Measurements from ENCODE around the gene ARHGEF1.

ARHGEF1 gene

GRCh38 chr19:41947091-41947490, 64.1 kb downstream of the ARHGEF1 start:
- ChIA-PET POLR2A (no interaction called here), CTCF (interaction anchor here (0.5 to 2.9 kb wide), 6 partner anchors 10 to 88 kb away, joined by 3 to 14 read pairs (median 3); partner anchors contain the start of gene RPS19)
- WGBS (ENCODE audit: insufficient coverage), result 100% methylated on average over 3 of the region's 3 CpGs
- Histone ChIP-seq H3K4me1 (ENCODE audit: control extremely low read depth in 1 of 4, control insufficient read depth in 4 of 4, insufficient read depth in 4 of 4, low read length in 3 of 4) (peaks cover 0 to 10% (median 6%) of the 10 kb centered on the region in 4 experiments), H3K27ac (ENCODE audit: insufficient read depth in 1 of 2, low read depth in 1 of 2, low read length in 2 of 2, poor library complexity in 1 of 2, severe bottlenecking in 2 of 2) (no peak overlapping the region), H3K36me3 (ENCODE audit: control insufficient read depth in 4 of 4, insufficient read depth in 4 of 4, low read length in 3 of 4) (no peaks in the 10 kb centered on the region), H3K9me3 (ENCODE audit: control extremely low read depth in 1 of 5, control insufficient read depth in 4 of 5, insufficient read depth in 2 of 5, low read depth in 1 of 5, low read length in 4 of 5) (no peaks in the 10 kb centered on the region), H3K27me3 (replicated peaks in 2 of 5; ENCODE audit: control insufficient read depth in 4 of 5, insufficient read depth in 5 of 5, low read length in 4 of 5) (no peaks in the 10 kb centered on the region), H3K4me3 (ENCODE audit: control insufficient read depth in 1 of 7, extremely low read depth in 1 of 7, insufficient read depth in 4 of 7, low read depth in 2 of 7, low read length in 6 of 7) (no peak overlapping the region)
- no peak for DNase-seq

GRCh38 chr19:41951686-41952172, 68.7 kb downstream of the ARHGEF1 start:
- Histone ChIP-seq H3K9me3 (ENCODE audit: control extremely low read depth in 1 of 5, control insufficient read depth in 4 of 5, insufficient read depth in 2 of 5, low read depth in 1 of 5, low read length in 4 of 5) (no peaks in the 10 kb centered on the region), H3K27ac (ENCODE audit: insufficient read depth in 1 of 2, low read depth in 1 of 2, low read length in 2 of 2, poor library complexity in 1 of 2, severe bottlenecking in 2 of 2) (no peak overlapping the region), H3K4me3 (ENCODE audit: control insufficient read depth in 1 of 7, extremely low read depth in 1 of 7, insufficient read depth in 4 of 7, low read depth in 2 of 7, low read length in 6 of 7) (no peak overlapping the region), H3K36me3 (ENCODE audit: control insufficient read depth in 4 of 4, insufficient read depth in 4 of 4, low read length in 3 of 4) (peaks cover 0 to 13% (median 3%) of the 10 kb centered on the region in 4 experiments), H3K4me1 (ENCODE audit: control extremely low read depth in 1 of 4, control insufficient read depth in 4 of 4, insufficient read depth in 4 of 4, low read length in 3 of 4) (peaks cover 0 to 5% (median 2%) of the 10 kb centered on the region in 4 experiments), H3K27me3 (replicated peaks in 2 of 5; ENCODE audit: control insufficient read depth in 4 of 5, insufficient read depth in 5 of 5, low read length in 4 of 5) (no peaks in the 10 kb centered on the region)
- DNase-seq, result peak; percentile 67 to 79 (median 68)
- ChIA-PET POLR2A (no interaction called here), CTCF (interaction anchor here (1.0 to 4.6 kb wide), 8 partner anchors 14 to 101 kb away, joined by 3 to 37 read pairs (median 6); partner anchors contain the start of gene CD79A)
- WGBS (ENCODE audit: insufficient coverage), result 2% methylated on average over 5 of the region's 12 CpGs

GRCh38 chr19:41955521-41955920, 72.5 kb downstream of the ARHGEF1 start:
- CTCF ChIA-PET, result interaction anchor here (4.3 kb wide), 1 partner anchor 83 kb away, joined by 15 read pairs; no protein-coding TSS in a partner anchor
- Histone ChIP-seq H3K9me3 (ENCODE audit: control extremely low read depth in 1 of 5, control insufficient read depth in 4 of 5, insufficient read depth in 2 of 5, low read depth in 1 of 5, low read length in 4 of 5) (no peaks in the 10 kb centered on the region), H3K4me1 (ENCODE audit: control extremely low read depth in 1 of 4, control insufficient read depth in 4 of 4, insufficient read depth in 4 of 4, low read length in 3 of 4) (peaks cover 0 to 28% (median 18%) of the 10 kb centered on the region in 4 experiments), H3K4me3 (ENCODE audit: control insufficient read depth in 1 of 7, extremely low read depth in 1 of 7, insufficient read depth in 4 of 7, low read depth in 2 of 7, low read length in 6 of 7) (no peak overlapping the region), H3K36me3 (ENCODE audit: control insufficient read depth in 4 of 4, insufficient read depth in 4 of 4, low read length in 3 of 4) (peaks cover 0 to 16% (median 4%) of the 10 kb centered on the region in 4 experiments), H3K27me3 (replicated peaks in 2 of 5; ENCODE audit: control insufficient read depth in 4 of 5, insufficient read depth in 5 of 5, low read length in 4 of 5) (no peaks in the 10 kb centered on the region), H3K27ac (ENCODE audit: insufficient read depth in 1 of 2, low read depth in 1 of 2, low read length in 2 of 2, poor library complexity in 1 of 2, severe bottlenecking in 2 of 2) (no peak overlapping the region)
- POLR2A ChIA-PET, result no interaction called here
- DNase-seq, result no peak
- WGBS (ENCODE audit: insufficient coverage), result 58% methylated on average over 4 of the region's 7 CpGs

DNA sequence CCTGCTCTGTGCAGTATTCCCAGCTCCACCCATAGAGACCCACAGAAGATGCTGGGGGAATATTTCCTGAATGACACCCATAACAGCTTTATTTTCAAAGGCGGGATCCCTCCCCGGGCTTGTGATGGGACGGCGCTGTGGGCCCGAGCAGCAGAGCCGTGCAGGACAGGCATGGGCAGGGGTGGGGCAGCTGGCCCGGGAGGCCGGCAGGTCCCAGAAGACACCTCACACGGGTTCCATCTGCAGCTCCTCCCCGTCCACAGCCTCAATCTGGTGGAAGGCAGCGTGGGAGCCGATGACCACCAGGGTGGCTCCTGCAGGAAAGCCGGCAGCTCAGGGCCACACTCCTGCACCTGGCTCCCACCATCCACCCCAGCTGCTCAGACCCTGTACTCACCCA, 73.6 kb downstream of the ARHGEF1 start:
- CTCF ChIA-PET, result interaction anchor here (0.8 to 4.3 kb wide), 7 partner anchors 10 to 84 kb away, joined by 3 to 15 read pairs (median 5); no protein-coding TSS in a partner anchor
- DNase-seq, result no peak
- Histone ChIP-seq H3K27ac (ENCODE audit: insufficient read depth in 1 of 2, low read depth in 1 of 2, low read length in 2 of 2, poor library complexity in 1 of 2, severe bottlenecking in 2 of 2) (no peak overlapping the region), H3K27me3 (replicated peaks in 2 of 5; ENCODE audit: control insufficient read depth in 4 of 5, insufficient read depth in 5 of 5, low read length in 4 of 5) (no peaks in the 10 kb centered on the region), H3K4me1 (ENCODE audit: control extremely low read depth in 1 of 4, control insufficient read depth in 4 of 4, insufficient read depth in 4 of 4, low read length in 3 of 4) (peaks cover 0 to 35% (median 16%) of the 10 kb centered on the region in 4 experiments), H3K4me3 (ENCODE audit: control insufficient read depth in 1 of 7, extremely low read depth in 1 of 7, insufficient read depth in 4 of 7, low read depth in 2 of 7, low read length in 6 of 7) (no peak overlapping the region), H3K9me3 (ENCODE audit: control extremely low read depth in 1 of 5, control insufficient read depth in 4 of 5, insufficient read depth in 2 of 5, low read depth in 1 of 5, low read length in 4 of 5) (no peaks in the 10 kb centered on the region), H3K36me3 (ENCODE audit: control insufficient read depth in 4 of 4, insufficient read depth in 4 of 4, low read length in 3 of 4) (peaks cover 0 to 16% (median 4%) of the 10 kb centered on the region in 4 experiments)
- POLR2A ChIA-PET, result no interaction called here
- 97% methylated on average over 13 of the region's 13 CpGs for whole genome bisulfite sequencing (ENCODE audit: insufficient coverage)
